NOMO-1 treated with dmso at 0.1 percent for 144 hours (cell line): ENCODE data around the gene KMT2C.
"Not testable (repeated sequence)": the region's sequence is repeated elsewhere in the genome, so short reads cannot be mapped to it uniquely, and the experiment has no call there.

Experiments used
- DNase-seq: peaks from one replicate; lab custom pipeline; 2025; ENCODE audit not compliant: unreplicated experiment; lab: John Stamatoyannopoulos, UW

KMT2C gene

GRCh38 chr7:152313831-152314604, 121.8 kb downstream of the KMT2C start:
- DNase-seq: peak; percentile 41

- DNase-seq: no peak
Measured at GRCh38 chr7:152313217-152313616, 122.6 kb downstream of the KMT2C start.

GRCh38 chr7:152312316-152312715, 123.5 kb downstream of the KMT2C start:
- DNase-seq: no peak

- no peak for DNase-seq
Measured at GRCh38 chr7:152307902-152308301, 127.9 kb downstream of the KMT2C start.

GRCh38 chr7:152299542-152300143, 136.2 kb downstream of the KMT2C start:
- not testable (repeated sequence) for DNase-seq

GRCh38 chr7:152292897-152293296, 142.9 kb downstream of the KMT2C start:
- DNase-seq: no peak

- not testable (repeated sequence) for DNase-seq
Measured at GRCh38 chr7:152286972-152287371, 148.8 kb downstream of the KMT2C start.

- DNase-seq: not testable (repeated sequence)
Measured at GRCh38 chr7:152286219-152286618, 149.6 kb downstream of the KMT2C start.

GRCh38 chr7:152284998-152285397, 150.8 kb downstream of the KMT2C start:
- DNase-seq: not testable (repeated sequence)

GRCh38 chr7:152277687-152278086, 158.1 kb downstream of the KMT2C start:
- DNase-seq: not testable (repeated sequence)

GRCh38 chr7:152270427-152270826, 165.4 kb downstream of the KMT2C start:
- not testable (repeated sequence) for DNase-seq

GRCh38 chr7:152266859-152267258, 168.9 kb downstream of the KMT2C start:
- not testable (repeated sequence) for DNase-seq

- DNase-seq: not testable (repeated sequence)
Measured at GRCh38 chr7:152264915-152265314, 170.9 kb downstream of the KMT2C start.

GRCh38 chr7:152262146-152262545, 173.7 kb downstream of the KMT2C start:
- DNase-seq: not testable (repeated sequence)

- DNase-seq: not testable (repeated sequence)
Measured at GRCh38 chr7:152259645-152260044, 176.2 kb downstream of the KMT2C start.

GRCh38 chr7:152247851-152248250, 188.0 kb downstream of the KMT2C start:
- not testable (repeated sequence) for DNase-seq

GRCh38 chr7:152245417-152245816, 190.4 kb downstream of the KMT2C start:
- DNase-seq: not testable (repeated sequence)

- not testable (repeated sequence) for DNase-seq
Measured at GRCh38 chr7:152243464-152243863, 192.3 kb downstream of the KMT2C start.

GRCh38 chr7:152241301-152241700, 194.5 kb downstream of the KMT2C start:
- DNase-seq: not testable (repeated sequence)

GRCh38 chr7:152236306-152236705, 199.5 kb downstream of the KMT2C start:
- not testable (repeated sequence) for DNase-seq

GRCh38 chr7:152234421-152234820, 201.4 kb downstream of the KMT2C start:
- not testable (repeated sequence) for DNase-seq

- no peak for DNase-seq
Measured at GRCh38 chr7:152231089-152231488, 204.7 kb downstream of the KMT2C start.
